ENCODE measurements around the gene CORO7. TPM values are rescaled to one million over a fixed set of nuclear protein-coding genes. Genes with fewer than 3 reads are reported as not detected.

Gene CORO7
- total and polyA plus RNA-seq, 9 donors, result 1.3 to 29.5 (median 17.9) TPM

GRCh38 chr16:4442371-4442770, 26.0 kb upstream of the CORO7 start:
- DNase-seq, result no peak
- intact Hi-C loops (cut with DNase I), result no loop called here
- Histone ChIP-seq H3K27ac (no peak overlapping the region), H3K4me1 (ENCODE audit: insufficient read depth) (no peaks in the 10 kb centered on the region), H3K36me3 (no peaks in the 10 kb centered on the region), H3K27me3 (no peaks in the 10 kb centered on the region), H3K9me3 (no peaks in the 10 kb centered on the region), H3K4me3 (no peak overlapping the region)
- TF ChIP-seq EP300 (IDR thresholded peaks at IDR 0.05), result no peak
- TF ChIP-seq POLR2A (IDR thresholded peaks at IDR 0.05), result no peak
- TF ChIP-seq CTCF (IDR thresholded peaks at IDR 0.05), result no peak
- 78 to 85% (median 81%) methylated on average over 11 of the region's 11 CpGs for WGBS, 3 donors

- no peaks in the 10 kb centered on the region for H3K4me1 ChIP-seq (ENCODE audit: insufficient read depth)
- no peak overlapping the region for H3K27ac ChIP-seq
- H3K9me3 ChIP-seq, result no peaks in the 10 kb centered on the region
- no peak for DNase-seq
- no peak for TF ChIP-seq EP300 (IDR thresholded peaks at IDR 0.05)
- no peak for TF ChIP-seq CTCF (IDR thresholded peaks at IDR 0.05)
- no peak for TF ChIP-seq POLR2A (IDR thresholded peaks at IDR 0.05)
- intact Hi-C loops (cut with DNase I), result no loop called here
- H3K27me3 ChIP-seq, result no peaks in the 10 kb centered on the region
- H3K4me3 ChIP-seq, result no peak overlapping the region
- 94 to 98% (median 96%) methylated on average over 3 of the region's 3 CpGs for WGBS, 3 donors
- no peaks in the 10 kb centered on the region for H3K36me3 ChIP-seq
These were observed 21.0 kb upstream of the CORO7 start for GRCh38 chr16:4437366-4437765.

GRCh38 chr16:4435337-4436067, 19.1 kb upstream of the CORO7 start:
- Histone ChIP-seq H3K4me3 (no peak overlapping the region), H3K36me3 (no peaks in the 10 kb centered on the region), H3K9me3 (no peaks in the 10 kb centered on the region), H3K27ac (no peak overlapping the region), H3K4me1 (ENCODE audit: insufficient read depth) (no peaks in the 10 kb centered on the region), H3K27me3 (no peaks in the 10 kb centered on the region)
- no peak for DNase-seq
- WGBS, 3 donors, result 70 to 75% (median 73%) methylated on average over 8 of the region's 8 CpGs
- TF ChIP-seq CTCF (IDR thresholded peaks at IDR 0.05), result no peak
- TF ChIP-seq EP300 (IDR thresholded peaks at IDR 0.05), result no peak
- TF ChIP-seq POLR2A (IDR thresholded peaks at IDR 0.05), result no peak
- intact Hi-C loops (cut with DNase I), result no loop called here

GRCh38 chr16:4433914-4434787, 17.8 kb upstream of the CORO7 start:
- no peaks in the 10 kb centered on the region for H3K4me1 ChIP-seq (ENCODE audit: insufficient read depth)
- no peaks in the 10 kb centered on the region for H3K36me3 ChIP-seq
- intact Hi-C loops (cut with DNase I), result no loop called here
- H3K4me3 ChIP-seq, result no peak overlapping the region
- no peaks in the 10 kb centered on the region for H3K9me3 ChIP-seq
- H3K27me3 ChIP-seq, result no peaks in the 10 kb centered on the region
- no peak for TF ChIP-seq CTCF (IDR thresholded peaks at IDR 0.05)
- no peak for TF ChIP-seq POLR2A (IDR thresholded peaks at IDR 0.05)
- TF ChIP-seq EP300 (IDR thresholded peaks at IDR 0.05), result no peak
- no peak for DNase-seq
- no peak overlapping the region for H3K27ac ChIP-seq
- WGBS, 3 donors, result 68 to 77% (median 72%) methylated on average over 12 of the region's 12 CpGs

All from ovary (tissue), 9 donors.